OCI-LY1 (cell line): ENCODE data around the gene ASTL.
A peak's percentile ranks its signal among the peaks of the same experiment; 100 is the strongest.

Source experiments
- H2AFZ ChIP-seq: fragments of 200-600 bp; sonication (generic), shearing (Covaris generic); 2 replicates; pipeline ENCODE4 v1.6.0; 2014; ENCODE audit warnings: antibody characterized with exemption, mild to moderate bottlenecking, low read length
- H3F3A ChIP-seq: fragments of 200-600 bp; sonication (generic), shearing (Covaris generic); 2 replicates; pipeline ENCODE4 v1.6.0; 2014; ENCODE audit warnings: mild to moderate bottlenecking, antibody characterized with exemption, low read length, moderate library complexity; ENCODE audit not compliant: insufficient read depth
- H3K27ac ChIP-seq: fragments of 200-600 bp; sonication (generic); 2 replicates; pipeline ENCODE4 v1.5.1; 2014; ENCODE audit warnings: low read length, mixed run types, mild to moderate bottlenecking, low read depth; ENCODE audit not compliant: poor library complexity, severe bottlenecking
- H3K27me3 ChIP-seq: fragments of 200-600 bp; sonication (generic); 2 replicates; pipeline ENCODE4 v1.6.0; 2014; ENCODE audit warnings: antibody characterized with exemption, mild to moderate bottlenecking, low read length, moderate library complexity; ENCODE audit not compliant: insufficient read depth
- H3K36me3 ChIP-seq: fragments of 200-600 bp; sonication (generic); 2 replicates; pipeline ENCODE4 v1.6.1; 2014; ENCODE audit warnings: mild to moderate bottlenecking, antibody characterized with exemption, low read length, moderate library complexity, mixed read lengths; ENCODE audit not compliant: insufficient read depth
- H3K4me1 ChIP-seq: fragments of 200-600 bp; sonication (generic); 2 replicates; pipeline ENCODE4 v1.5.1; 2014; ENCODE audit warnings: mild to moderate bottlenecking, low read length, moderate library complexity; ENCODE audit not compliant: insufficient read depth, severe bottlenecking
- H3K4me2 ChIP-seq: fragments of 200-600 bp; sonication (generic), shearing (Covaris generic); 2 replicates; pipeline ENCODE4 v1.6.1; 2014; ENCODE audit warnings: low read length
- H3K4me3 ChIP-seq: fragments of 200-600 bp; sonication (generic); 2 replicates; pipeline ENCODE4 v1.5.1; 2014; ENCODE audit warnings: low read length, low read depth, mild to moderate bottlenecking, mixed read lengths; ENCODE audit not compliant: poor library complexity, severe bottlenecking
- H3K79me2 ChIP-seq: fragments of 200-600 bp; shearing (Covaris generic); 2 replicates; pipeline ENCODE4 v1.6.1; 2016; ENCODE audit warnings: mixed run types, low read length, mixed read lengths; ENCODE audit not compliant: insufficient read depth
- H3K9ac ChIP-seq: fragments of 200-600 bp; sonication (generic), shearing (Covaris generic); 2 replicates; pipeline ENCODE4 v1.6.1; 2014; ENCODE audit warnings: mild to moderate bottlenecking, low read length, mixed read lengths
- H3K9me2 ChIP-seq: fragments of 200-600 bp; sonication (generic), shearing (Covaris generic); 2 replicates; pipeline ENCODE4 v1.6.1; 2014; ENCODE audit warnings: low read depth, mild to moderate bottlenecking, low read length, mixed read lengths
- H3K9me3 ChIP-seq: fragments of 200-600 bp; shearing (Covaris generic); 2 replicates; pipeline ENCODE4 v1.6.1; 2014; ENCODE audit warnings: low read length, mixed read lengths
- H4K20me1 ChIP-seq: fragments of 200-600 bp; sonication (generic), shearing (Covaris generic); 2 replicates; pipeline ENCODE4 v1.6.0; 2016; ENCODE audit warnings: mild to moderate bottlenecking, low read length; ENCODE audit not compliant: insufficient read depth
- CTCF ChIP-seq: fragments of 200-600 bp; sonication (generic), shearing (Covaris generic); IDR thresholded peaks from 2 replicates; pipeline ENCODE4 v1.5.1; 2017; ENCODE audit warnings: mild to moderate bottlenecking, antibody characterized with exemption, low read length, moderate library complexity, mixed read lengths
- EZH2 ChIP-seq: fragments of 200-600 bp; sonication (generic), shearing (Covaris generic); IDR thresholded peaks from 2 replicates; pipeline ENCODE4 v1.8.0; 2017; ENCODE audit warnings: borderline replicate concordance, mixed run types, mild to moderate bottlenecking, antibody characterized with exemption, low read length, moderate library complexity, mixed read lengths

ASTL gene

GRCh38 chr2:96146881-96147592 is 8.7 kb upstream of the ASTL start:
- Histone ChIP-seq H3K36me3 (peaks cover 24% of the 10 kb centered on the region), H3K27ac (peak overlapping the region; percentile 91), H3K4me2 (peak overlapping the region; percentile 90), H3K9me2 (no peaks in the 10 kb centered on the region), H3K4me1 (peaks cover 66% of the 10 kb centered on the region), H3F3A (no peaks in the 10 kb centered on the region), H3K4me3 (peak overlapping the region; percentile 92), H3K79me2 (no peaks in the 10 kb centered on the region), H3K9me3 (no peaks in the 10 kb centered on the region), H2AFZ (no peak overlapping the region), H3K9ac (peak overlapping the region; percentile 90), H3K27me3 (no peaks in the 10 kb centered on the region), H4K20me1 (no peaks in the 10 kb centered on the region)
- TF ChIP-seq CTCF (no peak), EZH2 (no peak)

- Histone ChIP-seq H3K79me2 (no peaks in the 10 kb centered on the region), H3K9me2 (no peaks in the 10 kb centered on the region), H3K27me3 (no peaks in the 10 kb centered on the region), H3K36me3 (peaks cover 24% of the 10 kb centered on the region), H3K9me3 (no peaks in the 10 kb centered on the region), H3K27ac (peak overlapping the region; percentile 91), H2AFZ (no peak overlapping the region), H3K9ac (peak overlapping the region; percentile 90), H3F3A (no peaks in the 10 kb centered on the region), H3K4me3 (peak overlapping the region; percentile 92), H3K4me2 (peak overlapping the region; percentile 90), H4K20me1 (no peaks in the 10 kb centered on the region), H3K4me1 (peaks cover 66% of the 10 kb centered on the region)
- TF ChIP-seq CTCF (no peak), EZH2 (no peak)
Observed at GRCh38 chr2:96146153-96146880, 8.0 kb upstream of the ASTL start.

- H3K79me2 ChIP-seq = no peaks in the 10 kb centered on the region
- no peaks in the 10 kb centered on the region for H3K9me3 ChIP-seq
- peaks cover 66% of the 10 kb centered on the region for H3K4me1 ChIP-seq
- no peak for TF ChIP-seq EZH2
- TF ChIP-seq CTCF = no peak
- peak overlapping the region; percentile 90 for H3K4me2 ChIP-seq
- H3F3A ChIP-seq = no peaks in the 10 kb centered on the region
- H4K20me1 ChIP-seq = no peaks in the 10 kb centered on the region
- no peaks in the 10 kb centered on the region for H3K27me3 ChIP-seq
- H2AFZ ChIP-seq = no peak overlapping the region
- H3K36me3 ChIP-seq = peaks cover 28% of the 10 kb centered on the region
- H3K4me3 ChIP-seq = peak overlapping the region; percentile 92
- peak overlapping the region; percentile 91 for H3K27ac ChIP-seq
- peak overlapping the region; percentile 90 for H3K9ac ChIP-seq
- no peaks in the 10 kb centered on the region for H3K9me2 ChIP-seq
Observed at GRCh38 chr2:96145848-96146152, 7.5 kb upstream of the ASTL start.
